ENCODE results near the gene NACC2.
A peak's percentile ranks its signal among the peaks of the same experiment; 100 is the strongest.

NACC2 gene

GRCh38 chr9:136118320-136119060 is 23.4 kb upstream of the NACC2 start, which contains the start of gene TMEM250:
Gene TMEM250 (minus strand): TSS chr9:136118875. CDS start chr9:136116900, 1,975 bp downstream.
- H3K9me3 Mint-ChIP-seq: no peaks in the 10 kb centered on the region
- no peaks in the 10 kb centered on the region for H3K27me3 Mint-ChIP-seq
- H3K36me3 Mint-ChIP-seq (ENCODE audit: low read depth): peaks cover 7% of the 10 kb centered on the region
- peak within 1 kb of the TSS; percentile 94 for H3K27ac Mint-ChIP-seq
- H3K4me3 Mint-ChIP-seq: peak within 1 kb of the TSS; percentile 90
- H3K4me1 Mint-ChIP-seq (ENCODE audit: low read depth): peaks cover 25% of the 10 kb centered on the region

GRCh38 chr9:136117916-136118319 is 22.8 kb upstream of the NACC2 start:
- H3K4me3 Mint-ChIP-seq: peak overlapping the region; percentile 90
- H3K36me3 Mint-ChIP-seq (ENCODE audit: low read depth): peaks cover 7% of the 10 kb centered on the region
- H3K9me3 Mint-ChIP-seq: no peaks in the 10 kb centered on the region
- peaks cover 31% of the 10 kb centered on the region for H3K4me1 Mint-ChIP-seq (ENCODE audit: low read depth)
- H3K27ac Mint-ChIP-seq: peak overlapping the region; percentile 94
- H3K27me3 Mint-ChIP-seq: no peaks in the 10 kb centered on the region

- H3K36me3 Mint-ChIP-seq (ENCODE audit: low read depth): peaks cover 7% of the 10 kb centered on the region
- H3K27me3 Mint-ChIP-seq: no peaks in the 10 kb centered on the region
- H3K4me1 Mint-ChIP-seq (ENCODE audit: low read depth): peaks cover 35% of the 10 kb centered on the region
- peak overlapping the region; percentile 90 for H3K4me3 Mint-ChIP-seq
- peak overlapping the region; percentile 94 for H3K27ac Mint-ChIP-seq
- H3K9me3 Mint-ChIP-seq: no peaks in the 10 kb centered on the region
Measured at GRCh38 chr9:136117291-136117915, 22.3 kb upstream of the NACC2 start.

- peaks cover 7% of the 10 kb centered on the region for H3K36me3 Mint-ChIP-seq (ENCODE audit: low read depth)
- H3K9me3 Mint-ChIP-seq: no peaks in the 10 kb centered on the region
- peaks cover 42% of the 10 kb centered on the region for H3K4me1 Mint-ChIP-seq (ENCODE audit: low read depth)
- H3K4me3 Mint-ChIP-seq: no peak overlapping the region
- no peaks in the 10 kb centered on the region for H3K27me3 Mint-ChIP-seq
- no peak overlapping the region for H3K27ac Mint-ChIP-seq
Measured at GRCh38 chr9:136116360-136117098, 21.4 kb upstream of the NACC2 start.

GRCh38 chr9:136115641-136116359 is 20.7 kb upstream of the NACC2 start:
- peaks cover 49% of the 10 kb centered on the region for H3K4me1 Mint-ChIP-seq (ENCODE audit: low read depth)
- no peak overlapping the region for H3K27ac Mint-ChIP-seq

GRCh38 chr9:136115206-136115605 is 20.1 kb upstream of the NACC2 start:
- Mint-ChIP-seq H3K27me3 (no peaks in the 10 kb centered on the region), H3K9me3 (no peaks in the 10 kb centered on the region), H3K4me3 (no peak overlapping the region), H3K4me1 (ENCODE audit: low read depth) (peaks cover 55% of the 10 kb centered on the region), H3K36me3 (ENCODE audit: low read depth) (peaks cover 7% of the 10 kb centered on the region), H3K27ac (no peak overlapping the region)

More at GRCh38 chr9:136115641-136116359, 20.7 kb upstream of the NACC2 start:
- Mint-ChIP-seq H3K9me3 (no peaks in the 10 kb centered on the region), H3K36me3 (ENCODE audit: low read depth) (peaks cover 7% of the 10 kb centered on the region), H3K27me3 (no peaks in the 10 kb centered on the region), H3K4me3 (no peak overlapping the region)

GRCh38 chr9:136114610-136115009 is 19.5 kb upstream of the NACC2 start:
- no peaks in the 10 kb centered on the region for H3K9me3 Mint-ChIP-seq

GRCh38 chr9:136112541-136112940 is 17.5 kb upstream of the NACC2 start:
- Mint-ChIP-seq H3K4me1 (ENCODE audit: low read depth) (peaks cover 66% of the 10 kb centered on the region), H3K27me3 (no peaks in the 10 kb centered on the region), H3K36me3 (ENCODE audit: low read depth) (peaks cover 7% of the 10 kb centered on the region), H3K27ac (no peak overlapping the region), H3K4me3 (no peak overlapping the region), H3K9me3 (no peaks in the 10 kb centered on the region)

More at GRCh38 chr9:136114610-136115009, 19.5 kb upstream of the NACC2 start:
- no peak overlapping the region for H3K27ac Mint-ChIP-seq
- no peaks in the 10 kb centered on the region for H3K27me3 Mint-ChIP-seq
- H3K4me3 Mint-ChIP-seq: no peak overlapping the region
- peaks cover 7% of the 10 kb centered on the region for H3K36me3 Mint-ChIP-seq (ENCODE audit: low read depth)
- peaks cover 59% of the 10 kb centered on the region for H3K4me1 Mint-ChIP-seq (ENCODE audit: low read depth)

GRCh38 chr9:136111910-136112309 is 16.8 kb upstream of the NACC2 start:
- H3K4me3 Mint-ChIP-seq: no peak overlapping the region
- peaks cover 66% of the 10 kb centered on the region for H3K4me1 Mint-ChIP-seq (ENCODE audit: low read depth)
- H3K27me3 Mint-ChIP-seq: no peaks in the 10 kb centered on the region
- H3K27ac Mint-ChIP-seq: no peak overlapping the region
- no peaks in the 10 kb centered on the region for H3K9me3 Mint-ChIP-seq
- H3K36me3 Mint-ChIP-seq (ENCODE audit: low read depth): peaks cover 7% of the 10 kb centered on the region

- Mint-ChIP-seq H3K4me3 (peak overlapping the region; percentile 39), H3K9me3 (no peaks in the 10 kb centered on the region), H3K36me3 (ENCODE audit: low read depth) (peaks cover 7% of the 10 kb centered on the region), H3K27me3 (no peaks in the 10 kb centered on the region), H3K4me1 (ENCODE audit: low read depth) (peaks cover 73% of the 10 kb centered on the region), H3K27ac (no peak overlapping the region)
Measured at GRCh38 chr9:136111190-136111589, 16.1 kb upstream of the NACC2 start.

GRCh38 chr9:136110082-136111061 is 15.3 kb upstream of the NACC2 start:
- H3K36me3 Mint-ChIP-seq (ENCODE audit: low read depth): peaks cover 7% of the 10 kb centered on the region
- H3K4me3 Mint-ChIP-seq: peak overlapping the region; percentile 83
- peak overlapping the region; percentile 86 for H3K27ac Mint-ChIP-seq
- no peaks in the 10 kb centered on the region for H3K9me3 Mint-ChIP-seq
- no peaks in the 10 kb centered on the region for H3K27me3 Mint-ChIP-seq
- peaks cover 81% of the 10 kb centered on the region for H3K4me1 Mint-ChIP-seq (ENCODE audit: low read depth)

GRCh38 chr9:136109351-136110081 is 14.4 kb upstream of the NACC2 start:
- Mint-ChIP-seq H3K27ac (peak overlapping the region; percentile 86), H3K36me3 (ENCODE audit: low read depth) (no peaks in the 10 kb centered on the region), H3K9me3 (no peaks in the 10 kb centered on the region), H3K27me3 (no peaks in the 10 kb centered on the region), H3K4me1 (ENCODE audit: low read depth) (peaks cover 76% of the 10 kb centered on the region), H3K4me3 (peak overlapping the region; percentile 83)

GRCh38 chr9:136108648-136109266 is 13.7 kb upstream of the NACC2 start:
- Mint-ChIP-seq H3K4me1 (ENCODE audit: low read depth) (peaks cover 68% of the 10 kb centered on the region), H3K4me3 (peak overlapping the region; percentile 73), H3K36me3 (ENCODE audit: low read depth) (no peaks in the 10 kb centered on the region), H3K27ac (peak overlapping the region; percentile 55), H3K9me3 (no peaks in the 10 kb centered on the region), H3K27me3 (no peaks in the 10 kb centered on the region)

All from stimulated activated naive CD8-positive, alpha-beta T cell treated with anti-CD3 and anti-CD28 coated beads, Interleukin-15, Interleukin-2, amounts not matched to agents 100 ng/mL and 50 ng/mL, for 24 hours (primary cell).